Osteoblast (primary cell): Measurements from ENCODE around the gene SND1. TPM values are rescaled to one million over a fixed set of nuclear protein-coding genes. Genes with fewer than 3 reads are reported as not detected.

Experiments used
- DNase-seq: peaks from one replicate; pipeline ENCODE4 v3.0.0; 2011; ENCODE audit warnings: low spot score, mixed read lengths; ENCODE audit not compliant: insufficient read length; ENCODE audit errors: missing footprints
- H2AFZ ChIP-seq: 2 replicates; pipeline ENCODE4 v1.6.0; 2011; ENCODE audit warnings: mild to moderate bottlenecking, low read length
- H3K27ac ChIP-seq: 2 replicates; pipeline ENCODE4 v1.5.1; 2011; ENCODE audit warnings: mild to moderate bottlenecking, low read depth, low read length, moderate library complexity
- H3K27me3 ChIP-seq: 2 replicates; pipeline ENCODE4 v1.6.0; 2012; ENCODE audit warnings: mild to moderate bottlenecking, control low read depth, inconsistent platforms, low read length, moderate library complexity; ENCODE audit not compliant: insufficient read depth
- H3K36me3 ChIP-seq: 2 replicates; pipeline ENCODE4 v1.5.1; 2011; ENCODE audit warnings: mild to moderate bottlenecking, low read length, control low read depth, moderate library complexity; ENCODE audit not compliant: insufficient read depth
- H3K4me1 ChIP-seq: 2 replicates; pipeline ENCODE4 v1.5.1; 2011; ENCODE audit warnings: mild to moderate bottlenecking, low read length, control low read depth, moderate library complexity; ENCODE audit not compliant: insufficient read depth
- H3K4me2 ChIP-seq: 2 replicates; pipeline ENCODE4 v1.6.0; 2011; ENCODE audit warnings: mild to moderate bottlenecking, low read length; ENCODE audit not compliant: insufficient read depth
- H3K4me3 ChIP-seq: fragments of 200-600 bp; sonication (generic); 3 replicates; pipeline ENCODE4 v1.5.1; 2012; ENCODE audit warnings: mild to moderate bottlenecking, low read length, inconsistent platforms; ENCODE audit not compliant: insufficient read depth
- H3K79me2 ChIP-seq: 2 replicates; pipeline ENCODE4 v1.6.0; 2012; ENCODE audit warnings: mild to moderate bottlenecking, low read length, control low read depth, inconsistent platforms; ENCODE audit not compliant: insufficient read depth
- H3K9me3 ChIP-seq: 2 replicates; pipeline ENCODE4 v1.5.1; 2011; ENCODE audit warnings: low read depth, low read length, control low read depth
- H4K20me1 ChIP-seq: 2 replicates; pipeline ENCODE4 v1.6.0; 2012; ENCODE audit warnings: mild to moderate bottlenecking, low read length, control low read depth; ENCODE audit not compliant: insufficient read depth
- CTCF ChIP-seq: IDR thresholded peaks from 2 replicates; pipeline ENCODE4 v1.5.1; 2011; ENCODE audit warnings: mild to moderate bottlenecking, low read depth, low read length, moderate library complexity; ENCODE audit errors: extremely low read depth
- total RNA-seq: library from RNA; depleted of rRNA; stranded (reverse); fragments of >200 nt; gene quantifications from 2 replicates; pipeline ENCODE4 v1.2.3, GENCODE V29; 2012

Gene SND1
- total RNA-seq, 1 donor, result 257 TPM

DNA sequence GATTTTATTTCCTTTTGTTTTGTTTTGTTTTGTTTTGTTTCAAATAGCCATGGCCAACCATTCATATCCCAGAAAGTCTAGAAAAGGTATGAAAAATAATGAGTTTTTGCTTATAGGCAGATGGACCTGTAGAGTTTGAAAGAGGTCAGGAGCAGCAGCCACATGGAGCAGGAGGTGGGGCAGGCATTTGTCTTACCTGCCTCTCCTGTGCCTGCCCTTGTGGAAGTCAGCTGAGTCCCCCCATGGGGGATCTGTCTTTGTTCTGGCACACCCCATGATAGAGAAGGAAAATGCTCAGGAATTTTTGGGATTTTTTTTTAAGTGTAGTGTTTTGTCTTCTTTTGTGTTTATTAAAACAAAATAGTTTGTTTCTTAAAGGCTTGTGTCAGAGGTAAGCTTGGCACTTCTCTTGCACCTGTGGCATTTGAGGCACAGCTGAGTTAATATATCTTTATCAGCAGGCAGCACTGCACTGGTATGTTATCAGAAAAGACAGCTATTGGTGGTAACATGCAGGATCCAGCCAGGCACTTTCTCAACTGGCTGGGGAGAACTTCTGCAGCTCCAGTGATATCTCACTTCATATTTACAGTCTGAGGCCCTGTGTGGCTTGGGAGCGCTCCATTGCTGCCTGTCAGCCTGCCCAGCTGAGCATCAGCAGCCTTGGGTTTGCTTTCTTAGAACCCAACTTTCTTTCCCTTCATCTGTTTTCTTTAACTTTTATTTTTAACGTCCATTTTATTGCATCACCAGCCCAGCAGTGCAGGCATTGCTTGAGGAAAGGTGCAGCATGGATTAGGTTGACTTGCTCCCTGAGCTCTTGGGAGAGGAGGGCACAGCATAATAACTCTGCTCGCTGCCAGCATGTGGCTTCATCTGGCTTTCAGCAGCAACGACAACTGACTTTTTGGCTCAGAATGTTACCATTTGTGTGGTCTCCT, 334.9 kb downstream of the SND1 start:
- Histone ChIP-seq H3K4me1 (no peaks in the 10 kb centered on the region), H3K79me2 (peaks cover 17% of the 10 kb centered on the region), H4K20me1 (peaks cover 15% of the 10 kb centered on the region), H3K4me3 (no peak overlapping the region), H3K9me3 (no peaks in the 10 kb centered on the region), H3K27ac (no peak overlapping the region), H2AFZ (no peak overlapping the region), H3K4me2 (no peak overlapping the region), H3K36me3 (peaks cover 12% of the 10 kb centered on the region), H3K27me3 (no peaks in the 10 kb centered on the region)
- no peak for TF ChIP-seq CTCF
- peak; percentile 29 for DNase-seq

- Histone ChIP-seq H3K36me3 (peaks cover 18% of the 10 kb centered on the region), H3K27ac (no peak overlapping the region), H3K27me3 (no peaks in the 10 kb centered on the region), H3K4me1 (no peaks in the 10 kb centered on the region), H3K9me3 (no peaks in the 10 kb centered on the region), H3K4me3 (no peak overlapping the region), H3K4me2 (no peak overlapping the region), H2AFZ (no peak overlapping the region), H3K79me2 (peaks cover 21% of the 10 kb centered on the region), H4K20me1 (peaks cover 15% of the 10 kb centered on the region)
- DNase-seq, result peak; percentile 62
- TF ChIP-seq CTCF, result no peak
Observed at GRCh38 chr7:127988751-127989150, 336.8 kb downstream of the SND1 start.

- Histone ChIP-seq H3K36me3 (peaks cover 19% of the 10 kb centered on the region), H4K20me1 (peaks cover 35% of the 10 kb centered on the region), H3K27ac (no peak overlapping the region), H3K27me3 (no peaks in the 10 kb centered on the region), H3K79me2 (peaks cover 20% of the 10 kb centered on the region), H3K9me3 (no peaks in the 10 kb centered on the region), H2AFZ (no peak overlapping the region), H3K4me3 (no peak overlapping the region), H3K4me1 (peaks cover 23% of the 10 kb centered on the region), H3K4me2 (no peak overlapping the region)
- no peak for TF ChIP-seq CTCF
- no peak for DNase-seq
Observed at GRCh38 chr7:127993317-127993716, 341.3 kb downstream of the SND1 start.

DNA sequence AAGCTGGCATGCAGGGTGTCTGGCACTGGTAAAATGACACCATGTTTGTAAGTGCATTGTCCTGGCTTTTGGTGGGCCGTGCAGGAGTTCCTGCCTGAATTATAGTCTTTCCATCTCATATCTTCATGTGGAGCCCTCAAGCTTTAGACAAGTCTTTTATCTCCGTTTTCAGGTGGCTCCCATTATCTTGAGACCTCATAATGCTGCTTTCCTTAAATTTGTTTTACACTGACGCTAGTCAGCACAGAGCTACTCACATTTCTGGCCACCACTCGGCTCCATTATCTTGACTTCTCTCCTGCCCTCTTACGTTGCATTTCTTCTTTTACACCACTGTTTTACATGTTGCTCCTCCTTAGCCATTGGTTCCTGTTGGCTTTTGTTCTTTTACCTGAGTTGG, 342.0 kb downstream of the SND1 start:
- Histone ChIP-seq H3K4me1 (peaks cover 23% of the 10 kb centered on the region), H2AFZ (no peak overlapping the region), H3K4me2 (no peak overlapping the region), H3K9me3 (no peaks in the 10 kb centered on the region), H3K27ac (no peak overlapping the region), H3K79me2 (peaks cover 16% of the 10 kb centered on the region), H4K20me1 (peaks cover 35% of the 10 kb centered on the region), H3K36me3 (peaks cover 19% of the 10 kb centered on the region), H3K27me3 (no peaks in the 10 kb centered on the region), H3K4me3 (no peak overlapping the region)
- DNase-seq, result no peak
- no peak for TF ChIP-seq CTCF
